Activated CD4-positive, alpha-beta T cell treated with anti-CD3 and anti-CD28 coated beads, Interleukin-2, amount 10 ng/mL, durations not matched to agents 24 days and 14 days (primary cell): ENCODE data around the gene TAPT1. TPM values are rescaled to one million over a fixed set of nuclear protein-coding genes. Genes with fewer than 3 reads are reported as not detected.
A peak's percentile ranks its signal among the peaks of the same experiment; 100 is the strongest.
"Not testable (repeated sequence)": the region's sequence is repeated elsewhere in the genome, so short reads cannot be mapped to it uniquely, and the experiment has no call there.

Experiments used
- DNase-seq: peaks from one replicate; pipeline ENCODE4 v3.0.0; 2022
- H3K27ac Mint-ChIP-seq: one replicate; pipeline ENCODE4 v1.8.0; 2022; ENCODE audit warnings: mild to moderate bottlenecking, mixed read lengths
- H3K27me3 Mint-ChIP-seq: one replicate; pipeline ENCODE4 v1.8.0; 2022; ENCODE audit warnings: mixed read lengths
- H3K36me3 Mint-ChIP-seq: one replicate; pipeline ENCODE4 v1.8.0; 2022; ENCODE audit warnings: low read depth, mild to moderate bottlenecking, mixed read lengths
- H3K4me1 Mint-ChIP-seq: one replicate; pipeline ENCODE4 v1.8.0; 2021; ENCODE audit warnings: mixed read lengths
- H3K4me3 Mint-ChIP-seq: one replicate; pipeline ENCODE4 v1.8.0; 2022; ENCODE audit warnings: mild to moderate bottlenecking, moderate library complexity, mixed read lengths
- H3K9me3 Mint-ChIP-seq: one replicate; pipeline ENCODE4 v1.8.0; 2021; ENCODE audit warnings: mixed read lengths
- intact Hi-C: fragments of 100-400 bp; cut with micrococcal nuclease; formaldehyde crosslinking; loops from one replicate; pipeline ENCODE4 v1.15.1; 2023
- total RNA-seq: library from RNA; stranded (reverse); gene quantifications from 2 replicates; pipeline ENCODE4 v1.2.3, GENCODE V29; 2022

TAPT1 gene
- total RNA-seq, 1 donor from 2014 or later = 29.3 TPM

- H3K9me3 Mint-ChIP-seq = no peaks in the 10 kb centered on the region
Measured at GRCh38 chr4:16196482-16197393, 29.5 kb downstream of the TAPT1 start.

GRCh38 chr4:16195209-16195608 is 31.1 kb downstream of the TAPT1 start:
- intact Hi-C loops = no loop called here
- Mint-ChIP-seq H3K9me3 (no peaks in the 10 kb centered on the region), H3K27me3 (no peaks in the 10 kb centered on the region), H3K36me3 (peaks cover 28% of the 10 kb centered on the region), H3K27ac (no peak overlapping the region), H3K4me3 (no peak overlapping the region), H3K4me1 (peaks cover 16% of the 10 kb centered on the region)
- DNase-seq = no peak

More at GRCh38 chr4:16196482-16197393, 29.5 kb downstream of the TAPT1 start:
- Mint-ChIP-seq H3K27ac (no peak overlapping the region), H3K27me3 (no peaks in the 10 kb centered on the region), H3K4me1 (peaks cover 16% of the 10 kb centered on the region), H3K4me3 (no peak overlapping the region), H3K36me3 (peaks cover 24% of the 10 kb centered on the region)
- intact Hi-C loops = no loop called here
- DNase-seq = no peak

GRCh38 chr4:16194798-16195197 is 31.5 kb downstream of the TAPT1 start:
- Mint-ChIP-seq H3K4me1 (peaks cover 16% of the 10 kb centered on the region), H3K36me3 (peaks cover 32% of the 10 kb centered on the region)
- H3K27ac Mint-ChIP-seq, H3K4me3 Mint-ChIP-seq, intact Hi-C loops, H3K9me3 Mint-ChIP-seq, DNase-seq, H3K27me3 Mint-ChIP-seq: not testable (repeated sequence)

- no peak for DNase-seq
- H3K4me1 Mint-ChIP-seq = peaks cover 13% of the 10 kb centered on the region
- H3K4me3 Mint-ChIP-seq = no peak overlapping the region
- intact Hi-C loops = no loop called here
- peaks cover 38% of the 10 kb centered on the region for H3K36me3 Mint-ChIP-seq
- H3K27ac Mint-ChIP-seq = no peak overlapping the region
- no peaks in the 10 kb centered on the region for H3K9me3 Mint-ChIP-seq
- no peaks in the 10 kb centered on the region for H3K27me3 Mint-ChIP-seq
Measured at GRCh38 chr4:16194214-16194613, 32.1 kb downstream of the TAPT1 start.

GRCh38 chr4:16192631-16193518 is 33.4 kb downstream of the TAPT1 start:
- peaks cover 13% of the 10 kb centered on the region for H3K4me1 Mint-ChIP-seq
- no peak overlapping the region for H3K27ac Mint-ChIP-seq
- peaks cover 35% of the 10 kb centered on the region for H3K36me3 Mint-ChIP-seq
- no peaks in the 10 kb centered on the region for H3K9me3 Mint-ChIP-seq
- H3K4me3 Mint-ChIP-seq = no peak overlapping the region
- intact Hi-C loops = no loop called here
- no peaks in the 10 kb centered on the region for H3K27me3 Mint-ChIP-seq
- DNase-seq = no peak

GRCh38 chr4:16192057-16192456 is 34.2 kb downstream of the TAPT1 start:
- Mint-ChIP-seq H3K9me3 (no peaks in the 10 kb centered on the region), H3K36me3 (peaks cover 36% of the 10 kb centered on the region), H3K27me3 (no peaks in the 10 kb centered on the region), H3K4me1 (peaks cover 12% of the 10 kb centered on the region), H3K27ac (no peak overlapping the region), H3K4me3 (no peak overlapping the region)
- DNase-seq = no peak
- intact Hi-C loops = no loop called here

- Mint-ChIP-seq H3K27ac (no peak overlapping the region), H3K4me1 (peaks cover 1% of the 10 kb centered on the region), H3K4me3 (no peak overlapping the region), H3K36me3 (peaks cover 32% of the 10 kb centered on the region), H3K9me3 (no peaks in the 10 kb centered on the region), H3K27me3 (no peaks in the 10 kb centered on the region)
- intact Hi-C loops = no loop called here
- DNase-seq = no peak
Measured at GRCh38 chr4:16187455-16187854, 38.8 kb downstream of the TAPT1 start.

GRCh38 chr4:16186986-16187385 is 39.3 kb downstream of the TAPT1 start:
- H3K36me3 Mint-ChIP-seq = peaks cover 32% of the 10 kb centered on the region
- DNase-seq = no peak
- H3K9me3 Mint-ChIP-seq = no peaks in the 10 kb centered on the region
- no peak overlapping the region for H3K27ac Mint-ChIP-seq
- H3K4me1 Mint-ChIP-seq = peaks cover 1% of the 10 kb centered on the region
- intact Hi-C loops = no loop called here
- no peak overlapping the region for H3K4me3 Mint-ChIP-seq
- no peaks in the 10 kb centered on the region for H3K27me3 Mint-ChIP-seq

GRCh38 chr4:16183604-16184003 is 42.7 kb downstream of the TAPT1 start:
- Mint-ChIP-seq H3K27me3 (no peaks in the 10 kb centered on the region), H3K36me3 (peaks cover 26% of the 10 kb centered on the region), H3K9me3 (no peaks in the 10 kb centered on the region), H3K4me1 (no peaks in the 10 kb centered on the region), H3K4me3 (no peak overlapping the region), H3K27ac (no peak overlapping the region)
- DNase-seq = no peak
- intact Hi-C loops = no loop called here

GRCh38 chr4:16176621-16177020 is 49.6 kb downstream of the TAPT1 start:
- intact Hi-C loops = no loop called here
- no peaks in the 10 kb centered on the region for H3K4me1 Mint-ChIP-seq
- peak; percentile 45 for DNase-seq
- no peaks in the 10 kb centered on the region for H3K27me3 Mint-ChIP-seq
- peaks cover 20% of the 10 kb centered on the region for H3K36me3 Mint-ChIP-seq
- H3K27ac Mint-ChIP-seq = no peak overlapping the region
- no peaks in the 10 kb centered on the region for H3K9me3 Mint-ChIP-seq
- H3K4me3 Mint-ChIP-seq = no peak overlapping the region

GRCh38 chr4:16171831-16172230 is 54.4 kb downstream of the TAPT1 start:
- H3K36me3 Mint-ChIP-seq = peaks cover 28% of the 10 kb centered on the region
- no peaks in the 10 kb centered on the region for H3K4me1 Mint-ChIP-seq
- no peak overlapping the region for H3K27ac Mint-ChIP-seq
- H3K9me3 Mint-ChIP-seq = no peaks in the 10 kb centered on the region
- DNase-seq = no peak
- H3K4me3 Mint-ChIP-seq = no peak overlapping the region
- intact Hi-C loops = no loop called here
- no peaks in the 10 kb centered on the region for H3K27me3 Mint-ChIP-seq

GRCh38 chr4:16169490-16169889 is 56.8 kb downstream of the TAPT1 start:
- Mint-ChIP-seq H3K4me3 (no peak overlapping the region), H3K4me1 (no peaks in the 10 kb centered on the region), H3K27ac (no peak overlapping the region), H3K9me3 (no peaks in the 10 kb centered on the region), H3K27me3 (no peaks in the 10 kb centered on the region), H3K36me3 (peaks cover 42% of the 10 kb centered on the region)
- DNase-seq = peak; percentile 41
- intact Hi-C loops = no loop called here

- Mint-ChIP-seq H3K4me1 (no peaks in the 10 kb centered on the region), H3K4me3 (no peak overlapping the region), H3K9me3 (no peaks in the 10 kb centered on the region), H3K27me3 (no peaks in the 10 kb centered on the region), H3K36me3 (peaks cover 45% of the 10 kb centered on the region), H3K27ac (peak overlapping the region; percentile 35)
- peak; percentile 23 for DNase-seq
- intact Hi-C loops = no loop called here
Measured at GRCh38 chr4:16168710-16169388, 57.4 kb downstream of the TAPT1 start.
